NOMO-1 treated with dmso at 0.1 percent for 144 hours (cell line): ENCODE measurements around the gene DIPK1A.
A peak's percentile ranks its signal among the peaks of the same experiment; 100 is the strongest.
"Not testable (repeated sequence)": the region's sequence is repeated elsewhere in the genome, so short reads cannot be mapped to it uniquely, and the experiment has no call there.

Experiments used
- DNase-seq: peaks from one replicate; lab custom pipeline; 2025; ENCODE audit not compliant: unreplicated experiment; lab: John Stamatoyannopoulos, UW

The DIPK1A gene

GRCh38 chr1:92921031-92922023 is 39.9 kb downstream of the DIPK1A start:
- no peak for DNase-seq

GRCh38 chr1:92916899-92917298 is 44.4 kb downstream of the DIPK1A start:
- no peak for DNase-seq

GRCh38 chr1:92915547-92915946 is 45.7 kb downstream of the DIPK1A start:
- no peak for DNase-seq

- no peak for DNase-seq
Measured at GRCh38 chr1:92913093-92913819, 48.0 kb downstream of the DIPK1A start.

- no peak for DNase-seq
Measured at GRCh38 chr1:92910081-92910480, 51.2 kb downstream of the DIPK1A start.

- no peak for DNase-seq
Measured at GRCh38 chr1:92909321-92909720, 51.9 kb downstream of the DIPK1A start.

- DNase-seq = no peak
Measured at GRCh38 chr1:92907949-92908684, 53.1 kb downstream of the DIPK1A start.

GRCh38 chr1:92903765-92904164 is 57.5 kb downstream of the DIPK1A start:
- DNase-seq = no peak

GRCh38 chr1:92902406-92902744 is 58.9 kb downstream of the DIPK1A start:
- no peak for DNase-seq

- DNase-seq = no peak
Measured at GRCh38 chr1:92901699-92902405, 59.4 kb downstream of the DIPK1A start.

- no peak for DNase-seq
Measured at GRCh38 chr1:92901126-92901525, 60.1 kb downstream of the DIPK1A start.

- no peak for DNase-seq
Measured at GRCh38 chr1:92900539-92900938, 60.7 kb downstream of the DIPK1A start.

GRCh38 chr1:92899780-92900179 is 61.5 kb downstream of the DIPK1A start:
- no peak for DNase-seq

- not testable (repeated sequence) for DNase-seq
Measured at GRCh38 chr1:92898053-92898452, 63.2 kb downstream of the DIPK1A start.

- DNase-seq = no peak
Measured at GRCh38 chr1:92887465-92887864, 73.8 kb downstream of the DIPK1A start.

- no peak for DNase-seq
Measured at GRCh38 chr1:92886886-92887419, 74.3 kb downstream of the DIPK1A start.

- no peak for DNase-seq
Measured at GRCh38 chr1:92884195-92884594, 77.1 kb downstream of the DIPK1A start.

- no peak for DNase-seq
Measured at GRCh38 chr1:92883297-92883696, 78.0 kb downstream of the DIPK1A start.

GRCh38 chr1:92882819-92883218 is 78.4 kb downstream of the DIPK1A start:
- peak; percentile 33 for DNase-seq

- DNase-seq = no peak
Measured at GRCh38 chr1:92881391-92881790, 79.9 kb downstream of the DIPK1A start.
